Bronchial epithelial cell (primary cell): ENCODE data around the gene NVL. TPM values are rescaled to one million over a fixed set of nuclear protein-coding genes. Genes with fewer than 3 reads are reported as not detected.

Experiments
- DNase-seq: peaks from one replicate; pipeline ENCODE4 v3.0.0-alpha.2; 2010; ENCODE audit warnings: low read depth
- FAIRE-seq: peaks from 2 replicates; lab custom pipeline; 2011; peaks lifted over from hg19 to GRCh38; lab: Jason Lieb, UNC
- H3K27me3 ChIP-seq: 2 replicates; pipeline ENCODE4 v1.5.1; 2011; ENCODE audit warnings: low read length; ENCODE audit not compliant: control insufficient read depth, insufficient read depth
- H3K36me3 ChIP-seq: 2 replicates; pipeline ENCODE4 v1.5.1; 2011; ENCODE audit warnings: low read length; ENCODE audit not compliant: control insufficient read depth, insufficient read depth
- H3K4me3 ChIP-seq: 2 replicates; pipeline ENCODE4 v1.5.1; 2011; ENCODE audit warnings: mild to moderate bottlenecking, low read depth, low read length, control low read depth
- CTCF ChIP-seq: IDR thresholded peaks from 2 replicates; pipeline ENCODE4 v1.5.1; 2011; ENCODE audit warnings: mild to moderate bottlenecking, moderate library complexity, low read length, control low read depth, inconsistent platforms; ENCODE audit not compliant: insufficient read depth, severe bottlenecking
- total RNA-seq: library from RNA; depleted of rRNA; stranded (reverse); fragments of >200 nt; gene quantifications from 2 replicates; pipeline ENCODE4 v1.2.1, GENCODE V29; 2014

Gene NVL
- total RNA-seq, 1 donor from 2014 or later, result 23.7 TPM

- FAIRE-seq, result no peak
- peak; percentile 89 for DNase-seq
- peaks cover 10% of the 10 kb centered on the region for H3K36me3 ChIP-seq
- TF ChIP-seq CTCF, result no peak
- no peak overlapping the region for H3K4me3 ChIP-seq
- H3K27me3 ChIP-seq, result no peaks in the 10 kb centered on the region
These were observed 29.6 kb downstream of the NVL start for GRCh38 chr1:224300346-224300745.

- FAIRE-seq (no peak), DNase-seq (no peak)
- no peak for TF ChIP-seq CTCF
- H3K4me3 ChIP-seq, result no peak overlapping the region
- H3K36me3 ChIP-seq, result peaks cover 12% of the 10 kb centered on the region
- no peaks in the 10 kb centered on the region for H3K27me3 ChIP-seq
These were observed 31.3 kb downstream of the NVL start for GRCh38 chr1:224298346-224299330.

- no peak for TF ChIP-seq CTCF
- Histone ChIP-seq H3K36me3 (peaks cover 15% of the 10 kb centered on the region), H3K27me3 (no peaks in the 10 kb centered on the region), H3K4me3 (no peak overlapping the region)
- FAIRE-seq (no peak), DNase-seq (no peak)
These were observed 35.2 kb downstream of the NVL start for GRCh38 chr1:224294775-224295174.

GRCh38 chr1:224292419-224292818 lies 37.6 kb downstream of the NVL start:
- H3K4me3 ChIP-seq, result no peak overlapping the region
- no peak for FAIRE-seq
- H3K36me3 ChIP-seq, result peaks cover 15% of the 10 kb centered on the region
- no peaks in the 10 kb centered on the region for H3K27me3 ChIP-seq
- TF ChIP-seq CTCF, result no peak
- peak; percentile 23 for DNase-seq

- Histone ChIP-seq H3K27me3 (no peaks in the 10 kb centered on the region), H3K4me3 (no peak overlapping the region), H3K36me3 (peaks cover 12% of the 10 kb centered on the region)
- DNase-seq (no peak), FAIRE-seq (no peak)
- no peak for TF ChIP-seq CTCF
These were observed 40.6 kb downstream of the NVL start for GRCh38 chr1:224289396-224289795.
